Tibial artery (tissue), 4 donors: Measurements from ENCODE around the gene GVQW3.
A peak's percentile ranks its signal among the peaks of the same experiment; 100 is the strongest.

Experiments
- DNase-seq, 2 donors: peaks; one replicate each; pipeline ENCODE4 v3.0.0-alpha.2; 2019
- H3K27ac ChIP-seq, 2 donors: fragments of 200-600 bp; sonication (generic) in 1 of 2; 1 replicate in 1 of 2; 2 replicates in 1 of 2; pipeline ENCODE4 v1.5.1; 2018 to 2019; ENCODE audit warnings: mild to moderate bottlenecking in 1 of 2
- H3K27me3 ChIP-seq, 2 donors: fragments of 200-600 bp; sonication (generic) in 1 of 2; one replicate each; pipeline versions ENCODE4 v1.5.1 to v1.6.0; 2016 to 2019
- H3K36me3 ChIP-seq, 3 donors: fragments of 200-600 bp; sonication (generic) in 2 of 3; one replicate each; pipeline ENCODE4 v1.5.1; 2016 to 2019; ENCODE audit warnings: mild to moderate bottlenecking in 2 of 3
- H3K4me1 ChIP-seq, 4 donors: fragments of 200-600 bp; sonication (generic) in 2 of 4; 1 replicate in 3 of 4; 2 replicates in 1 of 4; pipeline ENCODE4 v1.5.1; 2016 to 2019
- H3K4me3 ChIP-seq, 2 donors: fragments of 200-600 bp; sonication (generic) in 1 of 2; 1 replicate in 1 of 2; 2 replicates in 1 of 2; pipeline ENCODE4 v1.5.1; 2018 to 2019; ENCODE audit warnings: mild to moderate bottlenecking in 2 of 2
- H3K9me3 ChIP-seq, 3 donors: fragments of 200-600 bp; sonication (generic) in 1 of 3; one replicate each; pipeline ENCODE4 v1.5.1; 2016 to 2019
- intact Hi-C: fragments of 100-400 bp; cut with DNase I; formaldehyde crosslinking; loops from one replicate; pipeline ENCODE4 v1.15.0; 2023; ENCODE audit warnings: low total_unique reads
- TF ChIP-seq, protein P1 (sequence below), 2 experiments: fragments of 200-600 bp in 1 of 2; fragments of 450-650 bp in 1 of 2; IDR thresholded peaks; one replicate each; pipeline ENCODE4 v1.5.1; 2017 to 2019; ENCODE audit warnings: antibody characterized with exemption in 2 of 2, mild to moderate bottlenecking in 1 of 2, moderate library complexity in 1 of 2

The GVQW3 gene

DNA sequence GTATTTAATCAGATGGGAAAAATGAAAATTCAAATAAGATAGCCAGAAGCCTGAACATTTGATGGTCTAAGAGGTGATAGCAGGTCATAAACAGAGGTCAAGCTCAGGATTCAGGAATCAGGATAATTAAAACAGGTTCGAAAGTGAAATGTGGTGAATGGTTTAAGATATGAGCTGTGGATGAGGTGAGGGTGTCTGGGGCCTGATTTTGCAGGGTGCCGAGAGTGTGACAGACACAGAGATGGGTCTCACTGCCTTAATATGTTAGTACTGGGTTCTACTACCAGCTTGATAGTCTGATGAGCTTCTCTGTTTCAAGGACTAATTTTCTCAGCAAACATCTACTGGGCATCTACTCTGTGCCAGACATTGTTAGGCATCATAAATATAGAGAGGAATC, 43.8 kb downstream of the GVQW3 start:
- H3K36me3 ChIP-seq: no peaks in the 10 kb centered on the region
- no peaks in the 10 kb centered on the region for H3K9me3 ChIP-seq
- H3K27ac ChIP-seq: no peak overlapping the region
- no peaks in the 10 kb centered on the region for H3K4me1 ChIP-seq
- TF ChIP-seq, protein P1, sequence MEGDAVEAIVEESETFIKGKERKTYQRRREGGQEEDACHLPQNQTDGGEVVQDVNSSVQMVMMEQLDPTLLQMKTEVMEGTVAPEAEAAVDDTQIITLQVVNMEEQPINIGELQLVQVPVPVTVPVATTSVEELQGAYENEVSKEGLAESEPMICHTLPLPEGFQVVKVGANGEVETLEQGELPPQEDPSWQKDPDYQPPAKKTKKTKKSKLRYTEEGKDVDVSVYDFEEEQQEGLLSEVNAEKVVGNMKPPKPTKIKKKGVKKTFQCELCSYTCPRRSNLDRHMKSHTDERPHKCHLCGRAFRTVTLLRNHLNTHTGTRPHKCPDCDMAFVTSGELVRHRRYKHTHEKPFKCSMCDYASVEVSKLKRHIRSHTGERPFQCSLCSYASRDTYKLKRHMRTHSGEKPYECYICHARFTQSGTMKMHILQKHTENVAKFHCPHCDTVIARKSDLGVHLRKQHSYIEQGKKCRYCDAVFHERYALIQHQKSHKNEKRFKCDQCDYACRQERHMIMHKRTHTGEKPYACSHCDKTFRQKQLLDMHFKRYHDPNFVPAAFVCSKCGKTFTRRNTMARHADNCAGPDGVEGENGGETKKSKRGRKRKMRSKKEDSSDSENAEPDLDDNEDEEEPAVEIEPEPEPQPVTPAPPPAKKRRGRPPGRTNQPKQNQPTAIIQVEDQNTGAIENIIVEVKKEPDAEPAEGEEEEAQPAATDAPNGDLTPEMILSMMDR (IDR thresholded peaks at IDR 0.05): no peak
- peaks cover 0 to 4% of the 10 kb centered on the region in 2 donors for H3K27me3 ChIP-seq
- DNase-seq: no peak
- no peak overlapping the region for H3K4me3 ChIP-seq
- intact Hi-C loops: no loop called here

DNA sequence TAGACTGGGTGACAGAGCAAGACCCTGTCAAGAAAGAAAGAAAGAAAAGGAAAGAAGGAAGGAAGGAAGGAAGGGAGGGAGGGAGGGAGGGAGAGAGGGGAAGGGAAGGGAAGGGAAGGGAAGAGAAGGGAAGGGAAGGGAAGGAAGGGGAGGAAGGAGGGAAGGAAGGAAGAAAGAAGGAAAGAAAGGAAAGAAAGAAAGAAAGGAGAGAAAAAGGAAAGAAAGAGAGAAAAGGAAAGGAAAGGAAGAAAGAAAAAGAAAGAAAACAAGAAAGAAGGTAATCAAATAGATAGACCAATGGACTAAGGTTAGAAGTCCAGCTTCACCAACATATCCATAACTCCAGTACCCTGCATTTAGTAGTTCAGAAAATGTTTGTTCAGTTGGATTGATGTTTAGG, 45.5 kb downstream of the GVQW3 start:
- peaks cover 0 to 4% of the 10 kb centered on the region in 2 donors for H3K27me3 ChIP-seq
- intact Hi-C loops: no loop called here
- no peaks in the 10 kb centered on the region for H3K9me3 ChIP-seq
- no peaks in the 10 kb centered on the region for H3K4me1 ChIP-seq
- H3K27ac ChIP-seq: no peak overlapping the region
- TF ChIP-seq, protein P1 (IDR thresholded peaks at IDR 0.05): no peak
- H3K4me3 ChIP-seq: no peak overlapping the region
- H3K36me3 ChIP-seq: no peaks in the 10 kb centered on the region
- DNase-seq: no peak

DNA sequence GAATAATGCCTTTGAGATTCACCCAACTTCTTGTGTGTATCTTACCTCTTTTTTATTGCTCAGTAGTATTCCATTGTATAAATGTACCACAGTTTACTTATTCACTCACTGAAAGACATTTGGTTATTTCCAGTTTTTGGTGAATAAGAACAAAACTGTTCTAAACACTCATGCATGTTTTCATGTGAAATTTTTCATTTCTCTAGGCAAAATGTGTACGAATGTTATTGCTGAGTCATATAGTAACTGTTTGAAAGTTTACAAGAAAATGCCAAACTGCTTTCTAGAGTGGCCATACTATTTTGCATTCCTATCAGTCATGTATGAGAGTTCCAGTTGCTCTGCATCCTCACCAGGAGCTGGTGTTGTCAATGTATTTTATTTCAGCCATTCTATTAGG, 54.9 kb downstream of the GVQW3 start:
- Histone ChIP-seq H3K27me3 (no peaks in the 10 kb centered on the region), H3K4me1 (no peaks in the 10 kb centered on the region), H3K36me3 (no peaks in the 10 kb centered on the region), H3K9me3 (no peaks in the 10 kb centered on the region), H3K4me3 (no peak overlapping the region), H3K27ac (no peak overlapping the region)
- intact Hi-C loops: no loop called here
- DNase-seq: no peak
- TF ChIP-seq, protein P1 (IDR thresholded peaks at IDR 0.05): no peak

DNA sequence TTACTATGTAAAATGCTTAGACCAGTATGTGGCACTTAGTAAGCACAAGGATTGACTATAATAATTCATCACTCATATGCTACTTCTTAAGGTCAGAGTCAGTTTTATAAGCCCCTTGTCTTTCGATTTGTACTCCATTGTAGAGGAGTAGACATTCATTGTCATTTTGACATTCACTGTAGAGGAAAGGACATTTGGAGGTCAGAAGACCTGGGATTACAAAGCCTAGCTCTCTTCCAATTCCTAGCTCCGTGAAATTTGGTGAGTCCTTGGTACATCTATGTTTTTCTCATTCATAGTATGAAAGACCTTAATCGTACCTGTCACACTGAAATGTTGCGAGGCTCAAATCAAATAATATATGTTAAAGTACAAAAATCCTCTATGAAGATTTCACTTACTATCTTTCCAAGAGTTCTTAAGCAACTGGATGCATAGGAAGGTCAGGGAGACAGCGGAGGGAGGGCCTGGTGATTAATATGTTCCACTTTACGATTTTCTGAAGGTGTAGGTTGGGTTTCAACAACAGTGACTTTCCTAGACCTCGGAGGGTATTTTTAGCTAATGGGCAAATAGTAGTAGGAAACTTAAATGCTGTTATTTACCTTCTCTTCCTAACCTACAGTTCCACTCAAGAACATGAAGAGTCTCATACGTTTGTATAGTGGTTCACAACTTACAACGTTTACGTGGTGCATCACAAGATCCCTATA, 62.3 kb downstream of the GVQW3 start:
- intact Hi-C loops: loop anchor here (5.0 to 10.0 kb wide), 2 partner anchors 61 to 621 kb away; partner anchors contain the start of genes CAPN5, GVQW3 and THAP12
- Histone ChIP-seq H3K4me1 (peaks cover 0 to 22% (median 17%) of the 10 kb centered on the region in 4 donors), H3K27me3 (no peaks in the 10 kb centered on the region), H3K27ac (peak overlapping the region in 1 of 2 donors; percentile 89), H3K4me3 (peak overlapping the region; percentile 80 to 99), H3K9me3 (no peaks in the 10 kb centered on the region), H3K36me3 (peaks cover 0 to 4% (median 0%) of the 10 kb centered on the region in 3 donors)
- TF ChIP-seq, protein P1 (IDR thresholded peaks at IDR 0.05): no peak
- no peak for DNase-seq

DNA sequence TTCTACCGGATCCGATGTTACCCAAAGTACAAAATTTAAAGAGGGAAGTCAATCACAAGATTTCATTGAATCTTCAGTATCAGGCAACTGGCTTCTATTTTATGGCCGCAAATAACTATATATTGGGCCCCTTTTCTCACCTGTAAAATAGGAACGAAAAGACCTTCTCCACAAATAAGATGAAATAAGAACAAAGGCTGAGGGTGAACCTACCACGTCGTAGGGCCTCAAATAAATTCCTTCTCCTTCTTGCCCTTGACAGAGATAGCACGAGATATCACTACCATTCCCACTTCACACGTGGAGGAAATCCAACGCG, 62.9 kb downstream of the GVQW3 start:
- intact Hi-C loops: loop anchor here (5.0 to 10.0 kb wide), 2 partner anchors 62 to 621 kb away; partner anchors contain the start of genes CAPN5, GVQW3 and THAP12

More for the DNA sequence above, 62.9 kb downstream of the GVQW3 start:
- Histone ChIP-seq H3K9me3 (no peaks in the 10 kb centered on the region), H3K4me3 (peak overlapping the region; percentile 80 to 99), H3K36me3 (peaks cover 0 to 5% (median 4%) of the 10 kb centered on the region in 3 donors), H3K27me3 (no peaks in the 10 kb centered on the region), H3K27ac (peak overlapping the region; percentile 89 to 96), H3K4me1 (peaks cover 0 to 22% (median 17%) of the 10 kb centered on the region in 4 donors)
- TF ChIP-seq, protein P1 (IDR thresholded peaks at IDR 0.05): no peak
- DNase-seq: no peak
